Islet precursor cell (in vitro differentiated cells): Measurements from ENCODE around the gene BARX1.
A peak's percentile ranks its signal among the peaks of the same experiment; 100 is the strongest.
"Not testable (repeated sequence)": the region's sequence is repeated elsewhere in the genome, so short reads cannot be mapped to it uniquely, and the experiment has no call there.

Experiments used
- DNase-seq: peaks from one replicate; pipeline ENCODE4 v3.0.0-alpha.2; 2018

BARX1 gene

GRCh38 chr9:93950619-93951601, 4.2 kb downstream of the BARX1 start:
- peak; percentile 76 for DNase-seq

GRCh38 chr9:93949694-93950449, 5.3 kb downstream of the BARX1 start:
- DNase-seq: peak; percentile 75

- DNase-seq: no peak
These were observed 6.0 kb downstream of the BARX1 start for GRCh38 chr9:93949073-93949693.

GRCh38 chr9:93948441-93949072, 6.6 kb downstream of the BARX1 start:
- DNase-seq: no peak

- DNase-seq: no peak
These were observed 7.6 kb downstream of the BARX1 start for GRCh38 chr9:93947409-93948070.

- DNase-seq: no peak
These were observed 8.8 kb downstream of the BARX1 start for GRCh38 chr9:93946338-93946712.

- no peak for DNase-seq
These were observed 9.5 kb downstream of the BARX1 start for GRCh38 chr9:93945400-93946337.

GRCh38 chr9:93944011-93944410, 11.1 kb downstream of the BARX1 start:
- no peak for DNase-seq

GRCh38 chr9:93942161-93942560, 13.0 kb downstream of the BARX1 start:
- DNase-seq: no peak

- no peak for DNase-seq
These were observed 13.7 kb downstream of the BARX1 start for GRCh38 chr9:93941493-93941892.

- no peak for DNase-seq
These were observed 14.2 kb downstream of the BARX1 start for GRCh38 chr9:93940951-93941350.

GRCh38 chr9:93939589-93939988, 15.6 kb downstream of the BARX1 start:
- DNase-seq: not testable (repeated sequence)

- no peak for DNase-seq
These were observed 18.0 kb downstream of the BARX1 start for GRCh38 chr9:93937193-93937592.

- DNase-seq: no peak
These were observed 23.2 kb downstream of the BARX1 start for GRCh38 chr9:93931905-93932304.

GRCh38 chr9:93930070-93930469, 25.1 kb downstream of the BARX1 start:
- DNase-seq: no peak

- no peak for DNase-seq
These were observed 25.9 kb downstream of the BARX1 start for GRCh38 chr9:93929231-93929630.

- DNase-seq: no peak
These were observed 32.6 kb downstream of the BARX1 start for GRCh38 chr9:93922535-93922934.

GRCh38 chr9:93920131-93920800, 34.9 kb downstream of the BARX1 start:
- no peak for DNase-seq

- DNase-seq: no peak
These were observed 37.1 kb downstream of the BARX1 start for GRCh38 chr9:93918061-93918460.

GRCh38 chr9:93917121-93917853, 37.9 kb downstream of the BARX1 start:
- DNase-seq: no peak
